ENCODE measurements around the gene SNRK. TPM values are rescaled to one million over a fixed set of nuclear protein-coding genes. Genes with fewer than 3 reads are reported as not detected.

Gene SNRK
- total and polyA plus RNA-seq, 2 of the 13 experiments (the other 11 are each of a cell fraction or from before 2014, with no cell fraction given), result 11.4 to 16.1 TPM

DNA sequence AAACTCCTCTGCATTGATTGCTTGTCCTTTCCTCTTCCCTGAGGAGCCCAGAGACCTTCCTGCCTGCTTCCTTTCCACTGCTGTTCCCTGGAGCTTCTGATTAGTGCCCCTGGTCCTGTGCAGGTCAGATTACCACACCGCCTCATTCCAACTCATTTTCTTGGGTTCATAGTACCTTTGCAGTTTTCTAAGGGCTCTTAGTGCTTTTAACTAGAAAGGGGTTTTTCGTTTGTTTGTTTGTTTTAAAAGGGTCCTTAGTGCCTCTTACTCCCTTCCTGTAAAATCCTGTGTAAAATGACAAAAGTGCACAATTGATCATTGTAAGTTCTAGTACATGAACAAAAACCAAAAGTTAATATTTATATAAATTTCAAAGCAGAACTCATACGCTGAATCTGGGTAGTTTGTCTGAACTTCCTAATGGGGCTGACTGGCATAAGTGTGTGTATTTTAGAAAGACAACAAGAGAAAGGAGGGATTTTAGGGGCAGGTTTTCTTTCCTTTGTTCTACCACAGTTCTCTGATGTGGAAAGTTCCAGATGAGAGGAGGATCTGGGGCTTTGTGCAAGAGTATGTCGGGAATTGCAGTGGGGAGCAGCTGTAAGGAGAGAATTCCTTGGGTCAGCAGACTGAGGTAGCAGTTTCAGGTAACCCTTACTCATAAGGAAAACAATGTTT lies 30.6 kb downstream of the SNRK start (continued):
- TF ChIP-seq IRF2 (CRISPR knock-in tag; IDR thresholded peaks at IDR 0.05), result no peak
- TF ChIP-seq, protein P1, sequence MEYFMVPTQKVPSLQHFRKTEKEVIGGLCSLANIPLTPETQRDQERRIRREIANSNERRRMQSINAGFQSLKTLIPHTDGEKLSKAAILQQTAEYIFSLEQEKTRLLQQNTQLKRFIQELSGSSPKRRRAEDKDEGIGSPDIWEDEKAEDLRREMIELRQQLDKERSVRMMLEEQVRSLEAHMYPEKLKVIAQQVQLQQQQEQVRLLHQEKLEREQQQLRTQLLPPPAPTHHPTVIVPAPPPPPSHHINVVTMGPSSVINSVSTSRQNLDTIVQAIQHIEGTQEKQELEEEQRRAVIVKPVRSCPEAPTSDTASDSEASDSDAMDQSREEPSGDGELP (IDR thresholded peaks at IDR 0.05; ENCODE audit: borderline replicate concordance, low read depth), result peak; percentile 69
- TF ChIP-seq SOX5 (CRISPR knock-in tag; IDR thresholded peaks at IDR 0.05; ENCODE audit: borderline replicate concordance), result peak; percentile 96
- TF ChIP-seq SIX4 (CRISPR knock-in tag; IDR thresholded peaks at IDR 0.05), result peak; percentile 85
- TF ChIP-seq ZNF468 (CRISPR knock-in tag; IDR thresholded peaks at IDR 0.05), result no peak
- TF ChIP-seq, protein P2, sequence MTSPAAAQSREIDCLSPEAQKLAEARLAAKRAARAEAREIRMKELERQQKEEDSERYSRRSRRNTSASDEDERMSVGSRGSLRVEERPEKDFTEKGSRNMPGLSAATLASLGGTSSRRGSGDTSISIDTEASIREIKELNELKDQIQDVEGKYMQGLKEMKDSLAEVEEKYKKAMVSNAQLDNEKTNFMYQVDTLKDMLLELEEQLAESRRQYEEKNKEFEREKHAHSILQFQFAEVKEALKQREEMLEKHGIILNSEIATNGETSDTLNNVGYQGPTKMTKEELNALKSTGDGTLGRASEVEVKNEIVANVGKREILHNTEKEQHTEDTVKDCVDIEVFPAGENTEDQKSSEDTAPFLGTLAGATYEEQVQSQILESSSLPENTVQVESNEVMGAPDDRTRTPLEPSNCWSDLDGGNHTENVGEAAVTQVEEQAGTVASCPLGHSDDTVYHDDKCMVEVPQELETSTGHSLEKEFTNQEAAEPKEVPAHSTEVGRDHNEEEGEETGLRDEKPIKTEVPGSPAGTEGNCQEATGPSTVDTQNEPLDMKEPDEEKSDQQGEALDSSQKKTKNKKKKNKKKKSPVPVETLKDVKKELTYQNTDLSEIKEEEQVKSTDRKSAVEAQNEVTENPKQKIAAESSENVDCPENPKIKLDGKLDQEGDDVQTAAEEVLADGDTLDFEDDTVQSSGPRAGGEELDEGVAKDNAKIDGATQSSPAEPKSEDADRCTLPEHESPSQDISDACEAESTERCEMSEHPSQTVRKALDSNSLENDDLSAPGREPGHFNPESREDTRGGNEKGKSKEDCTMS (CRISPR knock-in tag; conservative IDR thresholded peaks at IDR 0.05), result no peak
- no peak for TF ChIP-seq CENPT (CRISPR knock-in tag; IDR thresholded peaks at IDR 0.05; ENCODE audit: low read depth)
- no peak for TF ChIP-seq MTF2 (CRISPR knock-in tag; IDR thresholded peaks at IDR 0.05; ENCODE audit: borderline replicate concordance)
- TF ChIP-seq POLR2AphosphoS5 (IDR thresholded peaks at IDR 0.05; ENCODE audit: low read depth, low read length), result no peak
- TF ChIP-seq NCOA2 (CRISPR knock-in tag; IDR thresholded peaks at IDR 0.05), result peak; percentile 87
- no peak for TF ChIP-seq ZSCAN29 (CRISPR knock-in tag; conservative IDR thresholded peaks at IDR 0.05)
- TF ChIP-seq, protein P3, sequence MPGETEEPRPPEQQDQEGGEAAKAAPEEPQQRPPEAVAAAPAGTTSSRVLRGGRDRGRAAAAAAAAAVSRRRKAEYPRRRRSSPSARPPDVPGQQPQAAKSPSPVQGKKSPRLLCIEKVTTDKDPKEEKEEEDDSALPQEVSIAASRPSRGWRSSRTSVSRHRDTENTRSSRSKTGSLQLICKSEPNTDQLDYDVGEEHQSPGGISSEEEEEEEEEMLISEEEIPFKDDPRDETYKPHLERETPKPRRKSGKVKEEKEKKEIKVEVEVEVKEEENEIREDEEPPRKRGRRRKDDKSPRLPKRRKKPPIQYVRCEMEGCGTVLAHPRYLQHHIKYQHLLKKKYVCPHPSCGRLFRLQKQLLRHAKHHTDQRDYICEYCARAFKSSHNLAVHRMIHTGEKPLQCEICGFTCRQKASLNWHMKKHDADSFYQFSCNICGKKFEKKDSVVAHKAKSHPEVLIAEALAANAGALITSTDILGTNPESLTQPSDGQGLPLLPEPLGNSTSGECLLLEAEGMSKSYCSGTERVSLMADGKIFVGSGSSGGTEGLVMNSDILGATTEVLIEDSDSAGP (CRISPR knock-in tag; IDR thresholded peaks at IDR 0.05; ENCODE audit: borderline replicate concordance), result no peak
- TF ChIP-seq PHF5A (CRISPR knock-in tag; IDR thresholded peaks at IDR 0.05; ENCODE audit: low read depth, unreplicated experiment), result peak; percentile 87
- no peak for TF ChIP-seq KLF9 (CRISPR knock-in tag; IDR thresholded peaks at IDR 0.05; ENCODE audit: low read depth)
- TF ChIP-seq SRSF9 (IDR thresholded peaks at IDR 0.05; ENCODE audit: borderline replicate concordance, insufficient read depth, low read depth, low read length, poor library complexity, severe bottlenecking), result no peak
- peak; percentile 88 for TF ChIP-seq CREM (IDR thresholded peaks at IDR 0.05)
- no peak for TF ChIP-seq CREM (CRISPR knock-in tag; IDR thresholded peaks at IDR 0.05)
- no peak for TF ChIP-seq AKAP8 (CRISPR knock-in tag; IDR thresholded peaks at IDR 0.05)
- TF ChIP-seq ELF3 (CRISPR knock-in tag; IDR thresholded peaks at IDR 0.05), result peak; percentile 71
- no peak for TF ChIP-seq PCBP1 (IDR thresholded peaks at IDR 0.05; ENCODE audit: borderline replicate concordance, low read depth, low read length)
- TF ChIP-seq ZNF331 (CRISPR knock-in tag; IDR thresholded peaks at IDR 0.05), result peak; percentile 13; the same call in 1 of the 2 replicates
- TF ChIP-seq, protein P4, sequence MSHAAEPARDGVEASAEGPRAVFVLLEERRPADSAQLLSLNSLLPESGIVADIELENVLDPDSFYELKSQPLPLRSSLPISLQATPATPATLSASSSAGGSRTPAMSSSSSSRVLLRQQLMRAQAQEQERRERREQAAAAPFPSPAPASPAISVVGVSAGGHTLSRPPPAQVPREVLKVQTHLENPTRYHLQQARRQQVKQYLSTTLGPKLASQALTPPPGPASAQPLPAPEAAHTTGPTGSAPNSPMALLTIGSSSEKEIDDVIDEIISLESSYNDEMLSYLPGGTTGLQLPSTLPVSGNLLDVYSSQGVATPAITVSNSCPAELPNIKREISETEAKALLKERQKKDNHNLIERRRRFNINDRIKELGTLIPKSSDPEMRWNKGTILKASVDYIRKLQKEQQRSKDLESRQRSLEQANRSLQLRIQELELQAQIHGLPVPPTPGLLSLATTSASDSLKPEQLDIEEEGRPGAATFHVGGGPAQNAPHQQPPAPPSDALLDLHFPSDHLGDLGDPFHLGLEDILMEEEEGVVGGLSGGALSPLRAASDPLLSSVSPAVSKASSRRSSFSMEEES (CRISPR knock-in tag; IDR thresholded peaks at IDR 0.05), result 0 out of 2 replicates have a peak, but pooled peaks have one; percentile 29
- peak; percentile 64 for TF ChIP-seq SAP130 (CRISPR knock-in tag; IDR thresholded peaks at IDR 0.05; ENCODE audit: low read depth)
- TF ChIP-seq, protein P5, sequence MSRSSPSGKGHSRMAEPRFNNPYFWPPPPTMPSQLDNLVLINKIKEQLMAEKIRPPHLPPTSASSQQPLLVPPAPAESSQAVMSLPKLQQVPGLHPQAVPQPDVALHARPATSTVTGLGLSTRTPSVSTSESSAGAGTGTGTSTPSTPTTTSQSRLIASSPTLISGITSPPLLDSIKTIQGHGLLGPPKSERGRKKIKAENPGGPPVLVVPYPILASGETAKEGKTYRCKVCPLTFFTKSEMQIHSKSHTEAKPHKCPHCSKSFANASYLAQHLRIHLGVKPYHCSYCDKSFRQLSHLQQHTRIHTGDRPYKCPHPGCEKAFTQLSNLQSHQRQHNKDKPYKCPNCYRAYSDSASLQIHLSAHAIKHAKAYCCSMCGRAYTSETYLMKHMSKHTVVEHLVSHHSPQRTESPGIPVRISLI (CRISPR knock-in tag; IDR thresholded peaks at IDR 0.05; ENCODE audit: borderline replicate concordance), result no peak; the same call in 1 of the 2 replicates

Measured in HepG2 (cell line).